Hepatocyte (in vitro differentiated cells): Measurements from ENCODE around the gene PERM1. TPM values are rescaled to one million over a fixed set of nuclear protein-coding genes. Genes with fewer than 3 reads are reported as not detected.
A peak's percentile ranks its signal among the peaks of the same experiment; 100 is the strongest.
"Not testable (repeated sequence)": the region's sequence is repeated elsewhere in the genome, so short reads cannot be mapped to it uniquely, and the experiment has no call there.

Source experiments
- DNase-seq: peaks from one replicate; pipeline ENCODE4 v3.0.0-alpha.2; 2016; ENCODE audit warnings: low spot score
- H2AFZ ChIP-seq: fragments of 200-600 bp; sonication (generic); 2 replicates; pipeline ENCODE4 v1.6.0; 2016; ENCODE audit warnings: antibody characterized with exemption, mild to moderate bottlenecking
- H3K27ac ChIP-seq: fragments of 200-600 bp; sonication (generic); 2 replicates; pipeline ENCODE4 v1.5.1; 2016; ENCODE audit warnings: mild to moderate bottlenecking
- H3K27me3 ChIP-seq: fragments of 200-600 bp; sonication (generic); 2 replicates; pipeline ENCODE4 v1.6.1; 2016
- H3K36me3 ChIP-seq: fragments of 200-600 bp; sonication (generic); replicated peaks from 2 replicates; pipeline ENCODE4 v1.5.1; 2016; ENCODE audit warnings: low read depth; ENCODE audit not compliant: insufficient read depth
- H3K4me1 ChIP-seq: fragments of 200-600 bp; sonication (generic); 2 replicates; pipeline ENCODE4 v1.5.1; 2016; ENCODE audit warnings: mild to moderate bottlenecking, moderate library complexity; ENCODE audit not compliant: insufficient read depth
- H3K4me2 ChIP-seq: fragments of 200-600 bp; sonication (generic); 2 replicates; pipeline ENCODE4 v1.6.0; 2016
- H3K4me3 ChIP-seq: fragments of 200-600 bp; sonication (generic); 2 replicates; pipeline ENCODE4 v1.5.1; 2016; ENCODE audit warnings: mild to moderate bottlenecking
- H3K79me2 ChIP-seq: fragments of 200-600 bp; sonication (generic); 2 replicates; pipeline ENCODE4 v1.6.0; 2017; ENCODE audit warnings: mild to moderate bottlenecking
- H3K9me2 ChIP-seq: fragments of 200-600 bp; sonication (generic); replicated peaks from 2 replicates; pipeline ENCODE4 v1.6.0; 2017; ENCODE audit warnings: mild to moderate bottlenecking; ENCODE audit not compliant: insufficient read depth
- H3K9me3 ChIP-seq: fragments of 200-600 bp; sonication (generic); 2 replicates; pipeline ENCODE4 v1.5.1; 2016; ENCODE audit warnings: low read depth, mild to moderate bottlenecking
- H4K20me1 ChIP-seq: fragments of 200-600 bp; sonication (generic); 2 replicates; pipeline ENCODE4 v1.6.0; 2016; ENCODE audit warnings: mild to moderate bottlenecking; ENCODE audit not compliant: insufficient read depth, poor library complexity, severe bottlenecking
- CTCF ChIP-seq: fragments of 200-600 bp; sonication (generic); IDR thresholded peaks from 2 replicates; pipeline ENCODE4 v1.5.1; 2016; ENCODE audit warnings: antibody characterized with exemption, mild to moderate bottlenecking; ENCODE audit not compliant: poor library complexity
- EZH2 ChIP-seq: fragments of 200-600 bp; sonication (generic); IDR thresholded peaks from 2 replicates; pipeline ENCODE4 v1.6.1; 2016; ENCODE audit warnings: antibody characterized with exemption, mild to moderate bottlenecking, borderline replicate concordance
- EZH2phosphoT487 ChIP-seq: fragments of 200-600 bp; sonication (generic); IDR thresholded peaks from one replicate; pipeline ENCODE4 v1.6.1; 2018; ENCODE audit warnings: antibody characterized with exemption, mild to moderate bottlenecking, low read depth, moderate library complexity; ENCODE audit not compliant: unreplicated experiment, severe bottlenecking
- WGBS: methylation state at CpG from one replicate; pipeline ENCODE4 v1.1.6; 2016; ENCODE audit warnings: low lambda C conversion rate; ENCODE audit errors: missing lambda C conversion rate; 5-methylcytosine and 5-hydroxymethylcytosine counted together
- polyA plus RNA-seq: library from polyadenylated mRNA; unstranded; fragments of >200 nt; fragmentation: Nextera tagmentation; extraction: Ambion mirVana; gene quantifications from 2 replicates; pipeline ENCODE4 v1.2.1, GENCODE V29; 2016
- total RNA-seq: library from RNA; depleted of rRNA; stranded (reverse); fragments of >200 nt; gene quantifications from 2 replicates; pipeline ENCODE4 v1.2.3, GENCODE V29; 2014

The PERM1 gene
- total and polyA plus RNA-seq, 2 experiments from 2014 or later, result 1.3 TPM; not detected in 1

GRCh38 chr1:991895-992294 is 10.0 kb upstream of the PERM1 start:
- H3K27ac ChIP-seq, result no peak overlapping the region
- no peak overlapping the region for H3K4me2 ChIP-seq
- H3K9me3 ChIP-seq, result no peaks in the 10 kb centered on the region
- H3K79me2 ChIP-seq, result no peaks in the 10 kb centered on the region
- H3K4me3 ChIP-seq, result no peak overlapping the region
- peaks cover 6% of the 10 kb centered on the region for H3K27me3 ChIP-seq
- no peaks in the 10 kb centered on the region for H3K4me1 ChIP-seq
- no peaks in the 10 kb centered on the region for H3K9me2 ChIP-seq
- DNase-seq, result no peak
- H4K20me1 ChIP-seq, result no peaks in the 10 kb centered on the region
- no peak for TF ChIP-seq CTCF
- no peak for TF ChIP-seq EZH2
- no peak for TF ChIP-seq EZH2phosphoT487
- no peaks in the 10 kb centered on the region for H3K36me3 ChIP-seq
- 97% methylated on average over 10 of the region's 10 CpGs for WGBS
- no peak overlapping the region for H2AFZ ChIP-seq

- not testable (repeated sequence) for DNase-seq, H3K36me3 ChIP-seq, H3K79me2 ChIP-seq, H3K4me2 ChIP-seq, H3K4me1 ChIP-seq, H3K4me3 ChIP-seq, H3K9me2 ChIP-seq, H4K20me1 ChIP-seq, H2AFZ ChIP-seq, H3K27ac ChIP-seq, H3K27me3 ChIP-seq, H3K9me3 ChIP-seq
- whole genome bisulfite sequencing, result 90% methylated on average over 6 of the region's 6 CpGs
These were observed 9.4 kb upstream of the PERM1 start for GRCh38 chr1:991275-991674.

- not testable (repeated sequence) for H4K20me1 ChIP-seq, H3K4me3 ChIP-seq, H3K9me3 ChIP-seq, H3K27ac ChIP-seq, H3K9me2 ChIP-seq, H2AFZ ChIP-seq, H3K79me2 ChIP-seq, H3K4me1 ChIP-seq, H3K4me2 ChIP-seq, H3K36me3 ChIP-seq, DNase-seq, H3K27me3 ChIP-seq
- WGBS, result 83% methylated on average over 5 of the region's 5 CpGs
These were observed 6.2 kb upstream of the PERM1 start for GRCh38 chr1:988061-988460.

GRCh38 chr1:985126-985525 is 3.2 kb upstream of the PERM1 start:
- no peak overlapping the region for H3K4me3 ChIP-seq
- TF ChIP-seq CTCF (no peak), EZH2 (no peak), EZH2phosphoT487 (no peak)
- no peaks in the 10 kb centered on the region for H3K36me3 ChIP-seq
- H2AFZ ChIP-seq, result no peak overlapping the region
- H3K79me2 ChIP-seq, result no peaks in the 10 kb centered on the region
- H3K27ac ChIP-seq, result no peak overlapping the region
- no peak overlapping the region for H3K4me2 ChIP-seq
- DNase-seq, result no peak
- H3K4me1 ChIP-seq, result no peaks in the 10 kb centered on the region
- no peaks in the 10 kb centered on the region for H4K20me1 ChIP-seq
- H3K27me3 ChIP-seq, result peaks cover 9% of the 10 kb centered on the region
- no peaks in the 10 kb centered on the region for H3K9me3 ChIP-seq
- H3K9me2 ChIP-seq, result no peaks in the 10 kb centered on the region
- 81% methylated on average over 13 of the region's 13 CpGs for WGBS

- no peaks in the 10 kb centered on the region for H4K20me1 ChIP-seq
- WGBS, result 61% methylated on average over 11 of the region's 12 CpGs
- no peak overlapping the region for H3K27ac ChIP-seq
- H3K4me1 ChIP-seq, result no peaks in the 10 kb centered on the region
- H3K4me3 ChIP-seq, result no peak overlapping the region
- H3K79me2 ChIP-seq, result no peaks in the 10 kb centered on the region
- H3K27me3 ChIP-seq, result peaks cover 6% of the 10 kb centered on the region
- no peaks in the 10 kb centered on the region for H3K9me3 ChIP-seq
- TF ChIP-seq EZH2, result no peak
- H3K4me2 ChIP-seq, result peak overlapping the region; percentile 95
- H2AFZ ChIP-seq, result peak overlapping the region; percentile 60
- no peak for DNase-seq
- no peaks in the 10 kb centered on the region for H3K9me2 ChIP-seq
- no peaks in the 10 kb centered on the region for H3K36me3 ChIP-seq
These were observed 2.6 kb upstream of the PERM1 start for GRCh38 chr1:984476-984814.
